ENCODE results near the gene KLF3.

Gene KLF3

DNA sequence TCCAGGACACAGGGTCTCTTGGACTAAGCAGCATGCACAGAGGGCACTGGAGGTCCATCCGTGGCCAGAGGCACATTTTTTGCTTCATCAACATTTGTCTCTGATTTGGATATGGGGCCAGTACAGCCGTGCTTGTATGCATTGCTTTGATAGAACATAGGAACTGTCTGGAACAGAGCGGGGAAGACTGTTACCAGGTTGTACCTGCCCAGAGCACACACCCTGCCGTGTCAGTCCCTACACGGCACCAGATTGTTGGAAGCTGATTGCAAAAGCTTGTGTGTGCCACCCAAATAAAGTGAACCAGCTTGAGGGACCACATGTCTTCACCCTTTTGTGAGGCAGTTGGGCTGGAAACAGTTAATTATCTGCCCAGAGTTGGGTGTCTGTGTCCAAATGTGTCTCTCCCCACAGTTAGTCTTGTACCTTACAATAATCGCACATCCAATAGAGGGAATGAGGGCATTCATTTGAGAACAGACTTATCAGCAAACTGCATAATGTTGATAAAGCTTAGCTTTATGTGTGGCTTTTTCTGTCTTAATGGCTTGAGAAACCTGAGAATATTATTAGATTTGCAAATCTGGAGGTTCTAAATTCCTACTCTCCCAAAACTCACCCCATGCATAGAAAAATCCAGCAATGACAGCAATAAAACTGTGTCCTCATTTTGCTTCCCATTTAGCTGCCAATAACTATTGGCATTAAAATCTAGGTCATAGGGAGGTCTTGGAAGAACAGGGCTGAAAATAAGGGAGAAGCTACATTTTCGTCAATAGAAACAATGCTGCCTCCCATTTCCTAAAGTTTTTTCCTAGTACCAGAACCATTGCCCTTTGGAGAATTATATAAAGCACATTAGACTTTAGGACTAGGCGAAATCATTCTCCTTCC is 21.2 kb downstream of the KLF3 start:
- no peak overlapping the region for H3K4me3 ChIP-seq (replicated peaks; ENCODE audit: low read depth, low read length)
- TF ChIP-seq, protein P1, sequence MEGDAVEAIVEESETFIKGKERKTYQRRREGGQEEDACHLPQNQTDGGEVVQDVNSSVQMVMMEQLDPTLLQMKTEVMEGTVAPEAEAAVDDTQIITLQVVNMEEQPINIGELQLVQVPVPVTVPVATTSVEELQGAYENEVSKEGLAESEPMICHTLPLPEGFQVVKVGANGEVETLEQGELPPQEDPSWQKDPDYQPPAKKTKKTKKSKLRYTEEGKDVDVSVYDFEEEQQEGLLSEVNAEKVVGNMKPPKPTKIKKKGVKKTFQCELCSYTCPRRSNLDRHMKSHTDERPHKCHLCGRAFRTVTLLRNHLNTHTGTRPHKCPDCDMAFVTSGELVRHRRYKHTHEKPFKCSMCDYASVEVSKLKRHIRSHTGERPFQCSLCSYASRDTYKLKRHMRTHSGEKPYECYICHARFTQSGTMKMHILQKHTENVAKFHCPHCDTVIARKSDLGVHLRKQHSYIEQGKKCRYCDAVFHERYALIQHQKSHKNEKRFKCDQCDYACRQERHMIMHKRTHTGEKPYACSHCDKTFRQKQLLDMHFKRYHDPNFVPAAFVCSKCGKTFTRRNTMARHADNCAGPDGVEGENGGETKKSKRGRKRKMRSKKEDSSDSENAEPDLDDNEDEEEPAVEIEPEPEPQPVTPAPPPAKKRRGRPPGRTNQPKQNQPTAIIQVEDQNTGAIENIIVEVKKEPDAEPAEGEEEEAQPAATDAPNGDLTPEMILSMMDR (IDR thresholded peaks at IDR 0.05; ENCODE audit: low read depth, low read length, missing control alignments) = no peak
- no peak for DNase-seq (ENCODE audit: extremely low read depth, low read depth)

DNA sequence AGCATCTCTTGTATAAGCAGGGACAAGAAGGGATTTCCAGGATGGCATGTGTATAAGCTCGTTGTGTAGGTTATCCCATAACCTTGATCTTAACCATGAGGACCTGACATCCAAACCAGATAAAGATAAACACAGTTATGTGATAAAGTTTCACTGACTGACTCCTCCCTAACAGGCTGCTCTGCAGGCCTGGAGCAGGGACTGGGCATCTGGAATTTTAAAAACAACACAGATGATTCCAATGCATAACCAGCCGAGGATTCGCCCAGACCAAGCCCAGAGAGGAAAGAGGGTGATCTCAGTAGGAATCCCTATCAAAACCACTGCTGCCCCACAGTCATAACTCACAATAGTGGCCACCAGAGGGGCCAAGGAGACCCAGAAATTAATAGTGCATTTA is 22.7 kb downstream of the KLF3 start:
- TF ChIP-seq, protein P1 (IDR thresholded peaks at IDR 0.05; ENCODE audit: low read depth, low read length, missing control alignments) = no peak
- no peak overlapping the region for H3K4me3 ChIP-seq (replicated peaks; ENCODE audit: low read depth, low read length)
- DNase-seq (ENCODE audit: extremely low read depth, low read depth) = no peak

DNA sequence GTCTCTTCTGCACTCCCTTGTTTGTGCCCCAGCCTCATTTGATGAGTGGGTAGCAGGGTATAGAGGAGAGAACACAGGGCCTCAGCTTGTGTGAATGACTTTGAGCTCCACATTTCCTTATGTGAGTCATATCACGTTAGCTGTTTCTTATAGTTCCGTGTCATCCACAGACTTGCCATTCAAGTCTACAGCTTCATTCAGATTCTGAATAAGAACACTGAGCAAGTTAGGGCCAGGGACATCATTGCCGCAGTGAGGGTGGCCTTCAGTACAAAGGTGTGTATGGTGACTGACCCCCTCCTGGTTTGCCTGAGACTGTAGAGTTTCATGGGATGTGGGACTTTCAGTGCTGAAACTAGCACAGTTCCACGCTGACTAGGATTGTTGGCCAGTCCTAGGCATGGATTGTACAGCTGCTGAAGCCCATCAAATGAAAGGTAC is 23.6 kb downstream of the KLF3 start:
- no peak for DNase-seq (ENCODE audit: extremely low read depth, low read depth)
- TF ChIP-seq, protein P1 (IDR thresholded peaks at IDR 0.05; ENCODE audit: low read depth, low read length, missing control alignments) = no peak
- no peak overlapping the region for H3K4me3 ChIP-seq (replicated peaks; ENCODE audit: low read depth, low read length)

DNA sequence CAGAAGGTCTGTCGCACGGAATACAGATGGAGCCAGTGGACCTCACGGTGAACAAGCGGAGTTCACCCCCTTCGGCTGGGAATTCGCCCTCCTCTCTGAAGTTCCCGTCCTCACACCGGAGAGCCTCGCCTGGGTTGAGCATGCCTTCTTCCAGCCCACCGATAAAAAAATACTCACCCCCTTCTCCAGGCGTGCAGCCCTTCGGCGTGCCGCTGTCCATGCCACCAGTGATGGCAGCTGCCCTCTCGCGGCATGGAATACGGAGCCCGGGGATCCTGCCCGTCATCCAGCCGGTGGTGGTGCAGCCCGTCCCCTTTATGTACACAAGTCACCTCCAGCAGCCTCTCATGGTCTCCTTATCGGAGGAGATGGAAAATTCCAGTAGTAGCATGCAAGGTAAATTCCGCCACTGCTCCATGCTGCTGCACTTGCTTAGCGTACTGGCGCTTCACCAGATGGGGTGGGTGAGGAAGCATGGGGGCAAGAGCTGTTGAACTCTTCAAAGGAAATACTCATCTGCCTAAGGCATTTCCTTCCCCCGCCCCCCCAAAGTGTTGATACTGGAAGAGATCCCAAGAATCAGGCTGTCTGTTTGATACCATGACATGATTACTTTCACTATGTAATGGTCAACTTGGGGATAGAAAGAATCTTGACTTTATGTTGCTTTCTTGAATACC is 24.8 kb downstream of the KLF3 start:
- TF ChIP-seq, protein P1 (IDR thresholded peaks at IDR 0.05; ENCODE audit: low read depth, low read length, missing control alignments) = no peak
- DNase-seq (ENCODE audit: extremely low read depth, low read depth) = no peak
- no peak overlapping the region for H3K4me3 ChIP-seq (replicated peaks; ENCODE audit: low read depth, low read length)

DNA sequence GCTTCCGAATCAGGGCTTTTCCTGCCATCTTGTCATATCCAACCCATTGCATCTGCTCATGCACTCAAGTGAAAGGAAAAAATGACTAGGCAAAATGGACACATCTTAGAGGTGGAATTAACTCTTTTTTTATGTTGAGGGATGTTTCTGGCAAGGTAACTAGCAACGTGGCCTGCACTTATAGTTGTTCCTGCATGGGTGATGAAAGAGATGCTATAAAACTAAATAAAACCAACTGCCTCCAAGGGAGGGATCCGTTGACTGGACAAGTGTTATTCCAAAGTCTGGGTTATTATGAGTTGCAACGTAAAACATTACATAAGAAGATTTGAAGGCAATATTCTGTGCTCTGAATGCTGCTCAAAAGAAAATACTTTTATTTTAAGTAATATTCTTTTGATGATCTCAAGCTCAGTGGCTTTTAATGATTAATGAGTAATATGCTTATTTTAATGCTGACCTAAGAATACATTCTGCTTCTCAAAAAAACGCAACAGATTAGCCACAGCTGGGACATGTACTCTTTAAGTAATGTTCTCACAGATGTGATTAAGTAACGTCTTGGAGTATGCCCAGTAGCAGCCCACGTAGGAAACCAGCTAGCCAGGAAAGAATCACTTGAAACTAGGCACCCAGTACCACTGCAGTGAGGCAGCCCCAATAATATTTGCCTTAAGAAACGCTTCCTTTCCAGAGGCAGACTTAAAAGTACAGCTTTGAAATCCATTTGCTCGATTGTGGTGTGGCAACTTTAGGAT is 27.4 kb downstream of the KLF3 start:
- no peak overlapping the region for H3K4me3 ChIP-seq (replicated peaks; ENCODE audit: low read depth, low read length)
- TF ChIP-seq, protein P1 (IDR thresholded peaks at IDR 0.05; ENCODE audit: low read depth, low read length, missing control alignments) = no peak
- no peak for DNase-seq (ENCODE audit: extremely low read depth, low read depth)

DNA sequence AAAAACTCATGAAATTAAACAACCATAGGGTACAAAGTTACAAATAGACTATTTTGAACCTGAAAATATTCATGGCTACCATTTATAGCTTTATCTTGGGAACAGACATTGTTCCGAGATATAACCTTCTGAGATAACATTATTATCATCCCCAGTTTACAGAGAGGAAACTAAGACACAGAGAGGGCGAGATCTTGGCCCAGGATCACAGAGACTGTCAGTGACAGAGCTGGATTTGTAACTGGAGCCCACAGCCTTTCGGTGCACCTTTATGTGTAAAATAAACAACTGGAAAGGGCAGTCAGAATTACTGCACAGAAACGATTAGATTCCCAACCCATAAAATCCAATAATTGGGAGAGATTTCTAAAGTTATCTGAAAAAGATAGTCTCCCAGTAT is 28.4 kb downstream of the KLF3 start:
- no peak for DNase-seq (ENCODE audit: extremely low read depth, low read depth)
- H3K4me3 ChIP-seq (replicated peaks; ENCODE audit: low read depth, low read length) = no peak overlapping the region
- TF ChIP-seq, protein P1 (IDR thresholded peaks at IDR 0.05; ENCODE audit: low read depth, low read length, missing control alignments) = no peak
